Measurements from ENCODE around the gene SYCE3. TPM values are rescaled to one million over a fixed set of nuclear protein-coding genes. Genes with fewer than 3 reads are reported as not detected.
A peak's percentile ranks its signal among the peaks of the same experiment; 100 is the strongest.

Gene SYCE3
- total and polyA plus RNA-seq, 9 of the 15 experiments (the other 6 are each of a cell fraction or from before 2014, with no cell fraction given), result 0.56 TPM; not detected in 8

- no peak for TF ChIP-seq GABPA (tag; conservative IDR thresholded peaks at IDR 0.05; ENCODE audit: low read depth)
- TF ChIP-seq PHB (CRISPR knock-in tag; IDR thresholded peaks at IDR 0.05), result no peak
- no peak for TF ChIP-seq ZNF586 (CRISPR knock-in tag; conservative IDR thresholded peaks at IDR 0.05)
- TF ChIP-seq ZBTB26 (CRISPR knock-in tag; IDR thresholded peaks at IDR 0.05), result no peak
- TF ChIP-seq TFE3 (CRISPR knock-in tag; IDR thresholded peaks at IDR 0.05), result no peak
- no peak for TF ChIP-seq NR3C1 (CRISPR knock-in tag; IDR thresholded peaks at IDR 0.05)
- no peak for TF ChIP-seq KAT8 (IDR thresholded peaks at IDR 0.05; ENCODE audit: low read depth)
- peak; percentile 28; the same call in 1 of the 2 replicates for TF ChIP-seq POLR2G (IDR thresholded peaks at IDR 0.05; ENCODE audit: low read depth, low read length)
- TF ChIP-seq SMAD1 (IDR thresholded peaks at IDR 0.05; ENCODE audit: low read depth, low read length, partially characterized antibody), result no peak
- TF ChIP-seq CLOCK (CRISPR knock-in tag; IDR thresholded peaks at IDR 0.05; ENCODE audit: borderline replicate concordance), result no peak
- TF ChIP-seq MEIS2 (IDR thresholded peaks at IDR 0.05; ENCODE audit: partially characterized antibody), result no peak
- TF ChIP-seq TCF15 (CRISPR knock-in tag; IDR thresholded peaks at IDR 0.05), result no peak
- TF ChIP-seq CREM (IDR thresholded peaks at IDR 0.05; ENCODE audit: low read depth), result no peak
- TF ChIP-seq KLF13 (tag; IDR thresholded peaks at IDR 0.05; ENCODE audit: borderline replicate concordance, low read depth), result no peak
- TF ChIP-seq NFATC3 (IDR thresholded peaks at IDR 0.05), result no peak
- TF ChIP-seq TCF3 (CRISPR knock-in tag; IDR thresholded peaks at IDR 0.05), result no peak
- no peak for TF ChIP-seq CREB5 (CRISPR knock-in tag; IDR thresholded peaks at IDR 0.05)
- no peak for TF ChIP-seq ZFP36 (IDR thresholded peaks at IDR 0.05; ENCODE audit: low read depth, low read length, partially characterized antibody)
- TF ChIP-seq RBM39 (optimal IDR thresholded peaks at IDR 0.05; ENCODE audit: low read depth, low read length), result no peak
- no peak for TF ChIP-seq KLF1 (tag; IDR thresholded peaks at IDR 0.05)
- TF ChIP-seq RAD21 (CRISPR knock-in tag; conservative IDR thresholded peaks at IDR 0.05 in 1 of 2, IDR thresholded peaks at IDR 0.05 in 1 of 2), result peak in 1 of 2 experiments; percentile 15; a peak in 1 of 4 replicates
These were observed 17.0 kb downstream of the SYCE3 start, which contains the start of gene KLHDC7B (continued) for GRCh38 chr22:50545522-50546325.

Measured in K562 (cell line).